Astrocyte of the spinal cord (primary cell): ENCODE measurements around the gene RHOV.
A peak's percentile ranks its signal among the peaks of the same experiment; 100 is the strongest.
"Not testable (repeated sequence)": the region's sequence is repeated elsewhere in the genome, so short reads cannot be mapped to it uniquely, and the experiment has no call there.

Source experiments
- DNase-seq: peaks from one replicate; pipeline ENCODE4 v3.0.0; 2011; ENCODE audit warnings: low read depth, low spot score
- H3K4me3 ChIP-seq: 2 replicates; pipeline ENCODE4 v1.5.1; 2011; ENCODE audit warnings: low read depth, mild to moderate bottlenecking, low read length, moderate library complexity
- CTCF ChIP-seq: IDR thresholded peaks from 2 replicates; pipeline ENCODE4 v1.5.1; 2012; ENCODE audit warnings: low read depth, mild to moderate bottlenecking, low read length, inconsistent platforms
- in situ Hi-C: cut with HindIII; loops from 2 replicates; pipeline ENCODE4 v1.10.0; 2017; ENCODE audit warnings: low sequenced_read_pairs

RHOV gene

GRCh38 chr15:40863660-40864270 lies 10.3 kb downstream of the RHOV start:
- H3K4me3 ChIP-seq, result no peak overlapping the region
- in situ Hi-C loops, result no loop called here
- DNase-seq, result no peak
- no peak for TF ChIP-seq CTCF

- in situ Hi-C loops, result not testable (repeated sequence)
These were observed 12.9 kb downstream of the RHOV start for GRCh38 chr15:40861147-40861546.

GRCh38 chr15:40859206-40859851 lies 14.7 kb downstream of the RHOV start:
- in situ Hi-C loops, result no loop called here
- no peak overlapping the region for H3K4me3 ChIP-seq
- TF ChIP-seq CTCF, result peak; percentile 92
- peak; percentile 73 for DNase-seq

More at GRCh38 chr15:40861147-40861546, 12.9 kb downstream of the RHOV start:
- H3K4me3 ChIP-seq, DNase-seq: not testable (repeated sequence)

GRCh38 chr15:40858706-40859105 lies 15.3 kb downstream of the RHOV start:
- DNase-seq, result no peak
- in situ Hi-C loops, result no loop called here
- H3K4me3 ChIP-seq, result no peak overlapping the region
- no peak for TF ChIP-seq CTCF

GRCh38 chr15:40857601-40858341 lies 16.3 kb downstream of the RHOV start:
- no peak overlapping the region for H3K4me3 ChIP-seq
- DNase-seq, result peak; percentile 53
- in situ Hi-C loops, result no loop called here
- peak; percentile 99 for TF ChIP-seq CTCF

GRCh38 chr15:40856746-40857145 lies 17.3 kb downstream of the RHOV start:
- in situ Hi-C loops, result no loop called here
- TF ChIP-seq CTCF, result no peak
- H3K4me3 ChIP-seq, result no peak overlapping the region
- no peak for DNase-seq

- TF ChIP-seq CTCF, result no peak
- in situ Hi-C loops, result no loop called here
- no peak overlapping the region for H3K4me3 ChIP-seq
- DNase-seq, result no peak
These were observed 18.3 kb downstream of the RHOV start for GRCh38 chr15:40855706-40856234.
